NCI-H345 treated with DMSO at 0.1 percent for 48 hours (cell line): ENCODE measurements around the gene CHDH.

ENCODE experiments used
- DNase-seq: peaks from one replicate; lab custom pipeline; 2025; ENCODE audit not compliant: unreplicated experiment; lab: John Stamatoyannopoulos, UW

The CHDH gene

GRCh38 chr3:53794597-53794996, 51.6 kb downstream of the CHDH start:
- no peak for DNase-seq

- DNase-seq: no peak
These were observed 53.4 kb downstream of the CHDH start for GRCh38 chr3:53792866-53793265.

GRCh38 chr3:53791317-53791716, 54.9 kb downstream of the CHDH start:
- no peak for DNase-seq

GRCh38 chr3:53790470-53790869, 55.7 kb downstream of the CHDH start:
- DNase-seq: no peak

GRCh38 chr3:53789459-53789858, 56.8 kb downstream of the CHDH start:
- no peak for DNase-seq

- no peak for DNase-seq
These were observed 58.2 kb downstream of the CHDH start for GRCh38 chr3:53788038-53788437.

GRCh38 chr3:53787016-53787415, 59.2 kb downstream of the CHDH start:
- no peak for DNase-seq

- no peak for DNase-seq
These were observed 65.4 kb downstream of the CHDH start for GRCh38 chr3:53780806-53781205.

GRCh38 chr3:53780171-53780570, 66.0 kb downstream of the CHDH start:
- DNase-seq: no peak

GRCh38 chr3:53778153-53778552, 68.1 kb downstream of the CHDH start:
- DNase-seq: no peak

GRCh38 chr3:53777468-53777867, 68.8 kb downstream of the CHDH start:
- DNase-seq: no peak

GRCh38 chr3:53776494-53777101, 69.6 kb downstream of the CHDH start:
- DNase-seq: no peak

GRCh38 chr3:53775834-53776251, 70.4 kb downstream of the CHDH start:
- DNase-seq: peak; percentile 38

- DNase-seq: no peak
These were observed 71.2 kb downstream of the CHDH start for GRCh38 chr3:53775018-53775417.

GRCh38 chr3:53774414-53774813, 71.8 kb downstream of the CHDH start:
- no peak for DNase-seq

- no peak for DNase-seq
These were observed 72.4 kb downstream of the CHDH start for GRCh38 chr3:53773611-53774368.

- DNase-seq: no peak
These were observed 73.2 kb downstream of the CHDH start for GRCh38 chr3:53773021-53773436.

- no peak for DNase-seq
These were observed 73.7 kb downstream of the CHDH start for GRCh38 chr3:53772562-53772961.

GRCh38 chr3:53768478-53769459, 77.5 kb downstream of the CHDH start:
- no peak for DNase-seq

GRCh38 chr3:53766706-53767105, 79.5 kb downstream of the CHDH start:
- no peak for DNase-seq

GRCh38 chr3:53765753-53766152, 80.5 kb downstream of the CHDH start:
- no peak for DNase-seq
